ENCODE data around the gene AUTS2.
A peak's percentile ranks its signal among the peaks of the same experiment; 100 is the strongest.

Gene AUTS2

DNA sequence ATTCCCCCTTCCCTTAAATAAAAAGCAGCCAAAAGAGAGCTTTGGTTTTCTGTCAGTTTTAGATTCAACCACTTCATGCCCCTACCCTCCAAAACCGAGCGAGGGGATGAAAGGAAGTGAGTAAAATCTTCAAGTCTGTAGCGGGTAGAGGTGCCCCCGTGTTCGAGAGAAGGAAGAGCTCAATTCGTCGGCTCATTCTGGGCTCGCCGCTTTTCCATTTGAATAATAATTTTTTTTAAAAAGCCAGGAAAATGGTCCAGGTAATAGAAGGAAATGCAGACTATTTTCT is 1097.5 kb downstream of the AUTS2 start:
- DNase-seq, result no peak

DNA sequence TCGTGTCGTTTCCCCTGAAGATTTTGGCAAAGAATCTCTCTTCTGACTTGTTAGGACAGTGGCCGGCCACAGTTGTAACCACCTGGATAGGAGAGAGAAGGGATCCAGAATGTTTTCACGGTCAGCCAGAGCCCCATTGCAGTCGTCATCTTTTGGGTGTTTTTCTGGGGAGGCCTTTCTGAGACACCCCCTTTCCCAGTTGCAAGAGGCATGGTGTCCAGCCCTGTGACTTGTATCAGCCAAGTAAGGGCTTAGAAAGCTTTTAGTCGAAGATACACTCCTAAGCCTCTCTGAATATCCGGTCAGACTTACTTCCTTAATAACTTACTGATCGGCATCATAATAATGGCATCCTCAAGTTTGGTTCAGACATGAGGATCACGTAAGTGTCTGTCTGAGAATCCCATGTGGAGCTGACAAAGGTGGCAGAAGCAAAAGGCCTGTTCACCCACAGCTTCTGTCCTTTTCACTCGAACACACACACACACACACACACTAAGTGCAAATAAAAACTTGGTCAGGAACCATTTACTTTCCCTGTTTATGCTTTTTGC is 1098.0 kb downstream of the AUTS2 start:
- no peak for DNase-seq

DNA sequence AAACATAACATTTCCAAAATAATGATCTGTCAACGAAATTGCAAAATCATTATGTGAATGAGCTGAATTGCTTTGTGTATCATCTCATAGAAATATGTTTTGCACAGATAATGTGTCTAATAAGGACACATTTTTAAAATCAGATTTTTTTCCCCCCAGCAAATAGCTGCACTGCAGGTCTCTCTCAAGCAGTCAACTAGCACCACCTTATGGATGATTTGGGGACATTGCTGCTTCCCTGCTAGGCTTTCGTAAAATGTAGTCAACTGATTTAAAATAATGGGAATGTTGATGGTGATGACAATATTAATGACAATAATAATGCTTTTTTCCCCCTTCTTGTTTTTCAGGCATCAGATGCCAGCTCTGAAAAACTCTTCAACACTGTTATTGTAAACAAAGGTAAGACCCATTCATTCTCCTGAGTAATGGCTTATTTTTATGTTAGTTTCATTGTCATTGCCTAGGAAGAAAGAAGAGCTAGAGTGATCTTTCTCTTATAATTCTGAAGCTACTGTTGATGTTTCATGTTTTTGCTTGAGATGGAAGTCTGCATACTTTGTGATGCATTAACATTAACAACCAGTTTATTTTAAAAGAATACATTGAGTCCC is 1100.1 kb downstream of the AUTS2 start:
- peak; percentile 54 for DNase-seq

DNA sequence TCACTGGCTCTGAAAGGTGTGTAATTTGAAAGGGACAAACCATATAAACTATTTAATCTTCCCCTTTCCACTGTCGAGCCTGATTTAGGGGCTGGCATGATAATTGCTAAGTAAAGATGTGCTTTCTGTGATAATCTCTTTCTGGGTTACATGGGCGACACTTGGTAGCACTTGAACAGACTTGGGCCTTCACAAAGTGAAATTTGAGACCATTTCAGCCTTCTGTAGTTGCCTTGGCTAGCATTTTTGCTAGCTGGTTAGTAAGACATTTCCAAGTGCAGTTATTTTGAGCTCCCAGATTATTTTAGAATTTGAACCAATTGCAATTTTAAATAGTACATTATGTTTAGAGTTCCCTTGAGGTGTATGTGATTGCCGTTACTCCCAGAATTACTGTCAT is 1101.0 kb downstream of the AUTS2 start:
- no peak for DNase-seq

DNA sequence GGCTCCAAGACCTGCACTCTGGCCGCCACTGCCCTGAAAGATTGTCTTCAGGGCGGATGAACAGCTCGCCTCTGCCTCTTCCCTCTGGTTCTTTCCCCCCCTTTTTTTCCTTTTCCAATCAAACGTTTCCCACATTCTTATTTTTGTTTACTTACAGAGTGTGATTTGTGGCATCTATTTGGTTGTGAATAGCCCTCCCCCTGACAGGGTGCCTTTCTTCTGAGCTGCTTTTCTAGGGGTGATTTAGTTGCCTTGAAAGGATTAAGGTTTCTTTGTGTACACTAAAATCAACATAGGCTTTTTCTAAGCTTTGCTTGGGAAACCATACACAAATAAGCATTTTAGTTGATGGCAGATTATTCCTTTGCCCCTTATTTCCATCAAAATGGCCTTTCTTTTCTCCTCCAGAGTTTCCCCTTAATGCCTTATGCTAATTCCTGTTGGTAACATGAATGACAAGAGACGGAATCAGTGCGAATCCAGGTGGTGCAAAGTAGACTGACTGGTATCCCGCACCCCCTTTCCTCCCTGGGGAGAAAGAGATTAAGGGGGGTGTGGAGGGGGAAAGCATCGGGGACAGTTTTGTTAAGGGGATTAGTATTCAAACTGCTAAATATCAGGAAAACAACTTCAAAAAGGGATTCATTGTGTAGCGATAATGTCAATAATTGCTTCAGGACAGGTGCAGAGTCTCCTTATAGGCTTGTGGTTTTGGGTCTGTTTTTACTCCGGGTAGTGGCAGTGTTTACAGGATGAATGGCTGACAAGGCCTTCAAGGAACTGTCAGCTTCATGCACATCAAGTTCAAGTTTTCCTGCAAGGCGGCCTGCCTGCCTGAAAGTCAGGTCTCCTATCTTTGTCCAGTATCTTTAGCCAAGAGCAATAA is 1102.0 kb downstream of the AUTS2 start:
- peak; percentile 37 for DNase-seq

DNA sequence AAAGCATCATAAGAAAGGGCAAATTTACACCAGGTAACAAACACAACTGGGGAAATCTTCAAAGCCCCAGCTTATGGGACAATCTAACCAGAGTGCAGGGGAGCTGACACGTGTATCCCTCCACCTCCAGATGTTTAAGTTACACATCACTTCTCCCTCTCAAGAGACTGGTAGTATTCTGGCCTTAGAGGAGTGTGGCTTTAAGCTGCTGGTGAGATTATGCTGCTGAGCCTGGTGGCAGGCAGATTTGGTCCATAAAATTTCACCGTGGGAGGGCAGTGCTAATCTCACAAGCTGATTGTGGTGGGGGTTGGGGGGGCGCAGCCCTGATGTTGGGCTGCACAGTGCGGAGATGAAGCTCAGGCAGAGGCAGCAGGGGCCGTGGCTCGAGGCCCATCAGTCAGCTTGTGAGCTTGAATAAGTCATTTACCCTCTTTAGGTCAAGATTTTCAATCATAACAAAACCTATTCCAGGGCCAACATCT is 1102.7 kb downstream of the AUTS2 start:
- DNase-seq, result no peak

DNA sequence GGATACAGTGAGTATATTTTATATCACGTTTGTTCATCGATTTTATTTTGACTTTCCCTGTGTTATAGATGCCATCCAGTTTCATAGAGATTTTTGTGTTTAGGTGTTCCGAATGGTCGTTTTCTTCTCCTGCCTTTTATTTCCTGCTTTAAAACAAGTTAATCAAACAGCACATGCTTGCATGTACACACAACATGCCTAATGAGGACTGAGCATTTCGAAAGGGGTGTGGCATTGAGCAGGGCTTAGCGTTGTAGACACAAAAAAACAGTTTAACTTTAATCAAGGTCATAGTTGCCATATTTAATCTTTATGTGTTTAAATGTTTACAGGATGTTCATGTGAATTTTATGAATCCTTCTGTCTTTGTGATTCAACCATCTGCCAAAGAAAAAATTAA is 1103.2 kb downstream of the AUTS2 start:
- no peak for DNase-seq

DNA sequence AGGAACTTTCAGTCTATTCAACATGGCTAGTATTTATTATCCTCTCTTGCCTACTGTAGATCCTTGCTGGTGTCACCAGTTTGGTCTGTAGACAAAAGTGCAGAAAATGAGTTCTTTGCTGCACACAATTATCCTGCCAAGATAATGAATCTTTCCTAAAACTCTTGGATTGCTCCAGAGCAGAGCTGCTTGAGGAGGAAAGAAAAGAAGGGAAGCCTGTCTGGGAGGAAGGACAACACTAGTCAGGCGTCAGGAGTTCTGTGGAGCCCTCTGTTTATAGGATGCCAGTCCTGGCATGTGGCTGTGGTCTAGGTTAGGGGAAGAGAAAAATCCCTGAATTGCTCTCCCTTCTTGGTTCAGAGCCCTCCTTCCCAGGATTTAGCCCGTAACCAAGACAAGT is 1103.7 kb downstream of the AUTS2 start:
- DNase-seq, result no peak

DNA sequence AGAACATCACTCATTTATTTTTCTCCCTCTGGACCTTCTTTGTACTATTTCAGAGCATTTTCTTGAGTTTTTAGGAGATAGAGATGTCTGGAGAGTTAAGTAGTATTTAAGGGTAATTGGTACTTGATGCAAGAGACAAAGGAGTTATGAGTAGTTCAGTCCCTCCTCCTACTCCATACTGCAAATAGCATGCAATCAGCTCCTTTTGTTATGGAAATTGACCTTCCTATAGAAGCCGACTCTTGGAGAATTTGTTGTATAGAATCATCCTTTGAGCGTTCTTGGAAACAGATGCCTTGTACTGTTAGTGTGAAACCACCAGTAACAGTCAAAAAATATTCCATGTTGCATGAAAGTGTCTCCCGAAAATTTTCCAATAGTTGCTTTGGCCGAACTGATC is 1105.5 kb downstream of the AUTS2 start:
- no peak for DNase-seq

DNA sequence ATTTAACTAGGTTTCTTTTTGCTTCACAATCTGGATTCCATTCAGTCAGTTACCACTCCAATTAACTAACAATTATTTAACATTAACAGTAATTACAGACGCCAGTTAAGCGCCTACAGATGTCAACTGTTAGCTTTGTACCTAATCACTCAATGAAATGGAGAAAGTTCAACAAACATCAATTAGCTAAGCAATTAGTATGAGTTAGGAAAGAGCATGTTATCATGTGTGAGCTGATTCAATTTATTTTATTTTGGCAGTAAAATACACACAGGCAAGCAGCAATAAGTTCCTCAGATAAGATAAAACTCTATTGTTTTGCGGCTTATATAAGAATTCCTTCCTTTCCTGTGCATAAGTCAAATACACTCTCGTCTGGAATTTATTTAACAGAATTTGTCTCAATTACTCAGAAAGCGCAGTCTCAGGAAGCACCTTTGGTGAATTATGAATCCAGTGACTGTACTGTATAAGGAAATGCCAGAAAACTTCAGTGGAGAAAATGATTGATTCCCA is 1106.6 kb downstream of the AUTS2 start:
- no peak for DNase-seq

DNA sequence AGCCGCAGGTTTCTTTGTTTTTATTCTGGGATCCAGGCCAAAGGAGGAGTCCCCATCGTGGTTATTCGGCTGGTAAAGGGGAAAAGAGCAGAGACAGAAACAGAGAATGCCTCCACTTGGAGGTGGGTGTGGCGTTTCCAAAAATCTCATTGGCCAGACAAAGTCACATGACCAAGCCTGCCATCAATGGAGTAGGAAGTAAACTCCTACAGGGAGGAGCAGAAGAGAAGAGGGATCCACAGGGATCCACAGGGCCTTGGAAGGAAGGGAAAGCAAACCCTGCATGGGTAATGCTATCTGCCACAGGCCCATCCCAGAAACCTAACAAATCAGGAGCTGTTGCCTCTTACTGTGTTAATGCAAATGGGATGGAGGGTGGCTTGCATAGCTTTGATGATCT is 1107.9 kb downstream of the AUTS2 start:
- DNase-seq, result no peak

DNA sequence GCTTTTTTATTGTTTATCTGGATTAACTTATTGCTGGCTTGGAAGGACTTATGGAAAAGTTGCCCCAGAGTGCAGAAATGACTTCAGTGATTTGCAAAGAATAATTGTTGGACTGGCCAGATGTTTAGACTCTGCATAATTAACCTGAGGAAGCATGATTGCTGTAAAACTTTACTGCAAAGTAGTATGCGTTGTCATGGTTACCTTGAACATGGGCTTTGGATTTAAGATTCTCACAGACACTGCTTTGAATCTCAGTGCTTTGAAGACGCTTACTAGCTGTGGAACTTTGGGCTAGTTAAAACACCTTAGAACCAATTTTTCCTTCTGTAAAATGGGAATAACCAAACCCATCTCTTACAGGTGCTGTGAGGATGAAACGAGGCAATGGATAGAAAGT is 1108.4 kb downstream of the AUTS2 start:
- no peak for DNase-seq

DNA sequence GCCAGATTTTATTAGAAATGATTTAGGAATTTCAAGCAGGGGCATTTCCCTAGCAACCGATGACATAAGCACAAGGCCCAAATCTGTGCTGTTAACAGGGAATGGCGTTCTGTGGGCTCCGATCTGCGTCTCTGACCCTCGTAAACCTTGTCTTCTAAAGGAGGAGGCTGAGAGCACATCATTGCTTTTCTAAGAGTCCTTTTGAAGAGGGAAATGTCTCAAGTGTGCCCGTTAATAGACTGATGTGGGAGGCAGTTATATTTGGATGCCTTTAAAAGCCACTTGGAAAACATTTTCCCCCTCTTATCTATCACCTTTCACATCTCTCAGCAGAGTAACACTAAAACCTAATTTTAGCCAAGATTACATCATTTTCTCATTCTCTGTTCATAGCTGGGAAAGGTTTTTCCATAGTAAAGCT is 1109.6 kb downstream of the AUTS2 start:
- DNase-seq, result no peak

DNA sequence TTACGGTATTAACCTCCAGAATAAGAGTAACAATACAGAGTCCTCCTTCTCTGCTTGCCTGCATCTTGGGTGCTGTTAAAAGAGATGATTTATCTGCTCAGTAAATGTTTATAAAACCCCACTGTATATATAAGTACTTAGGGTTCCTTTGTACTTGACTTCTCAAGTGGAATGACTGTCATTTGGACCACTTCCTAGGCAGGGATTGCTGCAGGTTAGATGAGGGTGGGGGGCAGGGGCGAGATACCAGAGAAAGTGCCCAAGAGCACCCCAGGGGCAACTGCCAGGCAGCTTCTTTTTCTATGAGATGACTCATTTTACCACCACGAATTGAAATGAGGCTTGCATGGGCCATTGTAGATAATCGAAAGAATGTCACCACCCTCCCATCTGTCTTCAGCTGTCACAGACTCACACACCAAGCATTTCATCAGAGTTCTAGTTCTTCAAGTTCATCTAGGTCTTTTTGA is 1111.8 kb downstream of the AUTS2 start:
- DNase-seq, result peak; percentile 35

DNA sequence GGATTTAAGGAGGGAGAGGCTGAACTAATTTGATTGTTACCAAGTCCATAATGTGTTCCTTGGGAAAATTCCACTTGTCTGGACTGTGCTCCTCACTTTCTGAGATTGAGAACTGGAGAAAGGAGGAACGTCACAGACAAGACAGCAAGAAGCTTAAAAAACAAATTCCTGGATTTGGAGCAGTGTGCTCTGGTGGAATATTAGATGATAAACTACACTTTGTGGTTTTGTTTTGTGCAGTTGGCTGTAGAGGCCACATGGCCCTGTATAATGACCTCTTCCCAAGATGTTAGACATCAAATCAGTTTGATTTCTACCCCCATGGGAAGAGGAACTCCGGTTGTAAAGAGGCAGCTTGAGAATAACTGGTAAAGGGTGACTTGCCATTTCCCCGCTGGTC is 1112.4 kb downstream of the AUTS2 start:
- DNase-seq, result no peak

DNA sequence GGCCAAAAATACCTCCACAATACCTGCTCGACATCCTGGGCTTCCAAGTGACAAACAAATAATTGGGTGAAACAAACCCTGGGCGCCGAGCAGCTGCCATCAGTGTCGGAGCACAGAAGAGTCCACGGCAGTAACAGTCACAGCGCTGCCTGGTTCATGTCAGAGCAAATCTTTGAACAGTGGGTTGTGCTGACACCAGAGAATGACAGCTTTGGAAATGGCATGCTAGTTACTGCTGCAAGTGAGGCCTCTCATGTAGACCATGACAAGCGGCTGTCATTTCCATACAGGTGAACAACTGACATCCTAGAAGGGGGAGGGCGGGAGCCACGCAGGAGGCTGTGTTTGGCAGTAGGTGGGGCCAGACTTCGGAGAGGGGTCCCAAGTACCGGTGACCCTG is 1113.2 kb downstream of the AUTS2 start:
- peak; percentile 53 for DNase-seq

DNA sequence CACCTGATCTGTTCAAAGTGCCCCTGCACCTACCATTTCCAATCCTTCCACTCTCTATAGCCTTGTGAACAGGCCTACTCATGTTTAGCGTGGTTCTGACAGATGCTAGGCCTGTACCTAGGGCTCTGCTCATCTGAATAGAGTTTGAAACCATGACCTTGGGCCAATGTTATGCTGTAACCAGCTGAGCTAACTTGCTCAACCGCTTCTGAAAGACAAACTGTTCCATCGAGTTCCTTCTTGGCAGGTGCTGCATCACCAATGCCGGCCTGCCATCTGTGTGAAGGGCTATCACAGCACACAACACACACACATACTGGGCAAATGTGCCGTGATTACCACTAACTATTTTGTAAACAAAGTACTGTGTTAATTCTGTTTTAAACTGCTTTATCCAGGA is 1114.7 kb downstream of the AUTS2 start:
- DNase-seq, result peak; percentile 74

DNA sequence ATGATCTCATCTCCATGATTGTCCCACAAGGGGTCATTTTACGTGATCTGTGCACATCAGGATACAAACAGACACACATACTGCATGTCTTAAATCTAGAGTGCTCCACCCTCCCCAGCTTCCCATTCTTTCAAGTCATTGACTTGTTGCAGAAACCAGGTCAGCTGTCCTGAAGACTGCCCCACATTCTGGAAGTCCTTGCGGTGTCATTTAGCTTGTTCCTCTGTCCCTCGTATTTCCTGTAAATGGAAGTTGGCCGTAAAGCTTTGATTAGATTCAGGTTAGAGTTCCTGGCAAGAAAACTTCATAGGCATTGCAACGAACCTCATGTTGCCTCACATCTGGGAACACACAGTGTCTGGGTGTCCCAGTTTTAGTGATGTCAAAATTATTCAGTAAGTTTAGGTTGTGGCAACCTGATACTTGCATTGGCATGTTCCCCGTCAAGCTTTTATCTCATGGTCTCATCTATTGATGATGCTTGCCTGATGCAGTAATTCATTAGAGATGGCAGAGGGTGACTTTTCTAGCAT is 1116.3 kb downstream of the AUTS2 start:
- no peak for DNase-seq

DNA sequence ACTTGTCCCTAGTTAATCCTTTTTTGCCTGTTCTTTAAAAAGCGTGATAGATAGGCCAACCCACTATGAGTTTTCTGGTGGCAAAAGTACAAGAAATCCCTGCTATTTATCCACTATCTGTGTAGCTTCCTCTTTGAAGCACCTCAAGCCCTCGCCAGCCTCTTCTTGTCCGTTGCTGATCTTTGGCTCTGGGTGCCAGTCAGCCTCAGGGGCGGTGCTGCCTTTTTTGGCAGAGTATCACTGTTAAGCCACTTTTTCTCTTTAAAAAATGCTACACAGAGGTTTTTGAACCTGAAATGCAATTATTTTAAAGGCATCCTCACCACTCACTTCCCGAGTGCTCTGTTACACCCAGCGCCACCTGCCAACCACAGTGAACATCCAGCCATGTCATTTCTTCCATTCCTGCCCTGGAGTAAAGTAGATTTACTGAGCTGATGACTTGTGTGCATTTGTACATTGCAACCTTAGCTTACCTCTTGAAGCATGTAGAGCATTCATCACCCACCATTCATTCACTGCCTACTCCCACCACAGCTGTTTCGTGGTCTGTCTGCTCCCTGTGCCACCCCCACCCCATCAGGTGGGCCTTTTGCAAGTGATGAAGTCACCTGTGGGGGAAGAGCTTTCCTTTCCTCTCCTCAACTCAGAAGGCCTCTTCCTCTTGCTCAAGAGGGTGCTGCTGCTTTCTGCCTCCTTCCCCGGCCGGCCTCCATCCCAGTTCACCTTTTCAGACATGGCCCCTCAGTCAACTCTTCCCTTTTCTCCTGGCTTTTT is 1119.5 kb downstream of the AUTS2 start:
- DNase-seq, result no peak

DNA sequence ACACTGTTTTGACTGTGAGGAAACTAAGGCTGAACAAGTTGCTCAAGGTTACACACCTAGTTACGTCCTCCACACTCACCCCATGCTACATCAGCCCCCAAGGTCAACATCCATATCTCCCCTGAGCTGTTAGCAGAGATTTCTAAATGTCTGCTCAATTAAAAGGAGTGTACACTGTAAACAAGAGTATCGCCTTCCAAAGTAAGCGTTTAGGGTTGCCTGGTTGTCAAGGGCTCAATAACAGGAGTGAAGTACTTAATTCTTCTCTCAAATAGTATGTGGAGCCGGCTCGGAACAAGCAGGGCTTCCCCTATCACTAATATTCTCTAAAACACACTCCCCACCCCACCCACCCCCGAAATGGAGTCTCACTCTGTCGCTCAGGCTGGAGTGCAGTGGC is 1120.8 kb downstream of the AUTS2 start:
- DNase-seq, result peak; percentile 79

DNA sequence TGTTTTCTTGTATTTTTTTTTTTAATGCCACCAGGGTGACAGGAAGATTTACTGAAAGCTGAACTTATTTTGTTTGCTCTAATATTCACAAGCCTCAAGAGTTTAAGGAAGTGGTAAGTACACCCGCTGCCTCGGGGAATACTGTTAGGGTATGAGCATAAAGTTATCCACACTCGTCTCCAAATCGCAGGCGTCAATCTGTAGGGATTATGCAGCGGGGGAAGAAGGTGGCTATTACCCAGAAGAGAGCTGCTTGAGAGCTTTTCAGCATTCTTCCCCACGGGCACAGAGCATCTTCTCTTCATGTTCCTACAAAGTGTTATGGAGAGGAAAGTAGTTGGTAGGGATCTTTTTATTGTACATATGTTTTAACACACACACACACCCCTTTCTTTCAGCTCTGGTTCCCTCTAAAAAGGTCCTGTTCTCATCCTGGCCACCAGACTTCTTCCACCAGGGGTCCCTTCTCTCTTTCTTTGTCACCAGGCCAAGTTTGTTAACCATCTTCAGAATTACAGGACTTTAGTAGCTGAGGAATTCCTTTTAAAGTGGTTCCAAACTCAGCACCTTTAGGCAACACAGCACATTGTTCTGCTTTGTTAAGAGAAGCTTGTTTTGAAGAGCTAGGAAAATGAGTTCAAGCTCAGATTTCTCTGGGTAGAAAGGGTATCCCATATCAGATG is 1122.1 kb downstream of the AUTS2 start:
- no peak for DNase-seq

DNA sequence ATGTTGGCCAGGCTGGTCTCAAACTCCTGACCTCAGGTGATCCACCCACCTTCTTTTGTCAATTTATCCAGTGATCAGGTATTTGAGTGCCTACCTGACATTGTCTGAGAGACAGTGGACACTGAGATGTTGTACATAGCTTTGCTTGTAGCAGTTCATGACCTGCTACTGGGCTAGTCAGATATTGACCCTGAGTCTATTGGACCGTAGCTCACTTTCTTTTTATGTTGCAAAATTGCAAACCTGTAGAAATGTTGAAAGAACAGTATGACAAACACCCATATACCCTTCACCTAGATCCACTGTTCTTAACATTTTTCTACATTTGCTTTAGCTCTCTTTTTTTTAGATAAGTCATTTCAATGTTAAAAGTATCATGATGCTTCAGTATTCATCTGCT is 1123.2 kb downstream of the AUTS2 start:
- DNase-seq, result no peak

All from NCI-H2029 (cell line).